ENCODE results near the gene TMEM43.

Gene TMEM43

DNA sequence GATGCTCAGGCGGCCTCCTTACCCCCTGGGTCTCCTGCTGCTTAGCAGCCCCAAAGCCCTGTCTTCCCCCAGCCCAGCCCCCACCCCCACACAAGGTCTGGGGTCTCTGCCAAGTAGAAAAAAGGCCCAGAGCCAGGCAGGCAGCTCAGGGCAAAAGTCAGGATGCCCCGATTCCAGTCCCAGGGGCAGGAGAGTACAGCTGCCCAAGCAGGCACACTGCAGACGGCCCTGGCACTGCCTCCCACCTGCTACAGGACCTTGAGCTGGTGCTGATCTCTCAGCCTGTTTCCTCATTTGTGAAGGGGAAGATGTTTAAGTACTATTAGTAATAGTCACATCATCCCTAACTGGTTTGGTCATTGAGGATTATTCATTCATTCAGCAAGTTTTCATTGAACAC, 12.6 kb downstream of the TMEM43 start:
- no peak for DNase-seq (ENCODE audit: low spot score)
- Mint-ChIP-seq H3K4me1 (ENCODE audit: low read depth) (peaks cover 9% of the 10 kb centered on the region), H3K4me3 (no peak overlapping the region), H3K9me3 (no peaks in the 10 kb centered on the region), H3K36me3 (ENCODE audit: low read depth) (peaks cover 47% of the 10 kb centered on the region), H3K27me3 (ENCODE audit: low read depth) (no peaks in the 10 kb centered on the region), H3K27ac (no peak overlapping the region)

DNA sequence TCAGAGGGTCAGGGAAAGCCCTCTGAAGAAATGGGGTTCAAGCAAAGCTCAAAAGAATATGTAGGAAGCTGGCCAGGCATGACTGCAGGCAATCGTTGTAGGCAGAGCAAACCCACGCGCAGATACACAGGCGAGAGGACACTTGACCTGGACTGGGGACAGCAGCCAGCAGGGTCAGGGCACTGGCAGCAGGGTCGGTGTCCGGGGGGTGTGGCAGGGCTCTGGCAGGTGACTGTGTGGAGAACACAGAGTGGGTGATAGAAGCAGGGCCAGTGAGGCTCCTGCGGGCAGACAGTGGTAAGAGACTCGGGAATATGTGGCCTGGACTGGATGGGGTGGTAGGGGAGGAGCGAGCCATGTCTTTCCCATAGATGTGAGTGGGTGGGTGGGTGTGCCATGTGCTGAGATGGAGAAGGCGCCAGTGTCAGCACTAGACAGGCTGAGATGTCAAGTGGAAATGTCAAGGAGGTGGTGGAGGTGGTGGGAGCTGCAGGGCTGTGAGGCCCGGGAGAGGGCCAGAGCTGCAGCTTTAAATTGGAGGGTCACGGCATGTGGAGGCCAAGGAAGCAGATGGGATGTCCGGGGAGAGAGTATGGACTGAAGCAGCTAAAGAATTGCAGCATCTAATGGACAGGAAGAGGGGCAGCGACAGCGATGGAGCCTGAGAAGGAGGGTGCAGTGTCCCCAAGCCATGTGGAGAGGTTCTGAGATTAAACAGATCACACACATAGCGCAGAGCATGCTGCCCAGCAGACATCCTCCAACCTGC, 13.4 kb downstream of the TMEM43 start:
- peaks cover 17% of the 10 kb centered on the region for H3K4me1 Mint-ChIP-seq (ENCODE audit: low read depth)
- peaks cover 47% of the 10 kb centered on the region for H3K36me3 Mint-ChIP-seq (ENCODE audit: low read depth)
- H3K27ac Mint-ChIP-seq, result peak overlapping the region; percentile 65
- H3K27me3 Mint-ChIP-seq (ENCODE audit: low read depth), result no peaks in the 10 kb centered on the region
- DNase-seq (ENCODE audit: low spot score), result no peak
- no peak overlapping the region for H3K4me3 Mint-ChIP-seq
- H3K9me3 Mint-ChIP-seq, result no peaks in the 10 kb centered on the region

DNA sequence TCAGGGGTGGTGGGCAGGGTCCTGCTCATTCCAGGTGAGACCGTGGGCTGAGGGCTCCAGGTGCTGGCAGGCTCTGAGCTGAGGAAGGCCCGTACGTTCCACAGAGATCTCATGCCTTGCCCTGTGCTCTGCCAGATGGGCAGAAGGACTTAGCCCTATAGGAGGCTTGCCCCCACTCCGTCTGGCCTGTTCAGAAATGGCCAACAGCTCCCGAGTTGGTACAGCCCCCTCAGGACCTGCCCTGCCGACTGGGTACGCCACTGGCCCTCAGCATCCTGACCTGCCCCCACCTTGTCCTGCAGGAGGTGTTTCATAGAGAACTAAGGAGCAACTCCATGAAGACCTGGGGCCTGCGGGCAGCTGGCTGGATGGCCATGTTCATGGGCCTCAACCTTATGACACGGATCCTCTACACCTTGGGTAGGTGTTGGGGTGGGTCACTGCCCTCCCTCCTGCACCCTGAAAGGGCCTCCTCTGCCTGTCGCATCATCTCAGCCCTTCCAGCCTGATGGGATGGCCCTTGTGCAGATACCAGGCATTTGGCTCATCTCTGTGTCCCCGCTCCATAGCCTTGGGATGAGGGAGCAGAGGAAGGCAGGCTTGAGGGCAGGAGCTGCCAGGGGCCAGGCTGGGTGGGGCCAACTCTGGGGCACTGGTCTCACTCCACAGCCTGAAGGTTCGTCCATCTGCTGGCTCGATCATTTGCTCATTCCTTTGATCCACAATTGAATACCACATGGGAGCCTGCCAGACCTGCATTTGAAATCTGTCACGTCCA, 14.2 kb downstream of the TMEM43 start:
- Mint-ChIP-seq H3K4me3 (no peak overlapping the region), H3K27ac (peak overlapping the region; percentile 21), H3K36me3 (ENCODE audit: low read depth) (peaks cover 41% of the 10 kb centered on the region), H3K9me3 (no peaks in the 10 kb centered on the region), H3K27me3 (ENCODE audit: low read depth) (no peaks in the 10 kb centered on the region), H3K4me1 (ENCODE audit: low read depth) (peaks cover 20% of the 10 kb centered on the region)
- DNase-seq (ENCODE audit: low spot score), result no peak

DNA sequence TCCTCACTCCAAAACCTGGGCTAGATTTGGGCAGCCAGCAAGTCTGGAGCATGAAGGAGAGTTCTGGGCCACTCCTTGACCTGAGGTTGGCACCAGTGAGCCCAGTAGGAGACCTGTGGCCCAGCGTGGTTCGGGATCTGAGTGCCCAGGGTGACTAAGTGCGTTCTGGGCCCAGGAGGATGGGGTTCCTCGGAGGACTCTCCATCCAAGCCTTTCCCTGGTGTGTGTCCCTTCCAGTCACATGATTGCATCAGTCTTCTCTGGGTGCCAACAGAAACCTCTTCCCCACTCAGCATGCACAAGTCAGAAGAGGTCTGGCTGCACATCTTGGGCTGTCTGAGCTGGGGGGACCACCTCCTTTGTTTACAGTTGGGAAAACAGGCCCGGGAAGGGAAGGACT, 14.9 kb downstream of the TMEM43 start:
- H3K4me3 Mint-ChIP-seq, result no peak overlapping the region
- peak overlapping the region; percentile 21 for H3K27ac Mint-ChIP-seq
- H3K9me3 Mint-ChIP-seq, result no peaks in the 10 kb centered on the region
- H3K4me1 Mint-ChIP-seq (ENCODE audit: low read depth), result peaks cover 26% of the 10 kb centered on the region
- H3K27me3 Mint-ChIP-seq (ENCODE audit: low read depth), result no peaks in the 10 kb centered on the region
- no peak for DNase-seq (ENCODE audit: low spot score)
- H3K36me3 Mint-ChIP-seq (ENCODE audit: low read depth), result peaks cover 41% of the 10 kb centered on the region

DNA sequence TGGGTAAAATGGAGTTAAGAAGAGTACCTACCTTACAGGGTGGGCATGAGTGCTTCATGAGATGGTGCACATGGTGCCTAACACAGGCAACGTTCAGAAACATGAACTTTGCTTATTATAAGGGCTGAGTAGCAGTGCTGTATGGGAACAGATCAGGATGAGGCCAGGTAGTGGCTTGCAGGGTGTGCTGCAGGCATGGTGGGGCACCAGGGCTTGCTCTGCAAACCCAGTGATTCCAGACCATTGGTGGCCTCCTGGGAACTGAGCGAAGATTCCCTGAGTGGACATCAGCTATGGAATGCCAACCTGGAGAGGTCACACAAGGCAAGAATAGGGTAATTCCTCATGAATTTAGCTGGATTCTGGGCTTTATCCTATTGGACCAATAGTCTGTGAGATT, 15.8 kb downstream of the TMEM43 start:
- Mint-ChIP-seq H3K27me3 (ENCODE audit: low read depth) (no peaks in the 10 kb centered on the region), H3K9me3 (no peaks in the 10 kb centered on the region), H3K27ac (no peak overlapping the region), H3K4me3 (no peak overlapping the region), H3K4me1 (ENCODE audit: low read depth) (peaks cover 30% of the 10 kb centered on the region), H3K36me3 (ENCODE audit: low read depth) (peaks cover 45% of the 10 kb centered on the region)
- no peak for DNase-seq (ENCODE audit: low spot score)

DNA sequence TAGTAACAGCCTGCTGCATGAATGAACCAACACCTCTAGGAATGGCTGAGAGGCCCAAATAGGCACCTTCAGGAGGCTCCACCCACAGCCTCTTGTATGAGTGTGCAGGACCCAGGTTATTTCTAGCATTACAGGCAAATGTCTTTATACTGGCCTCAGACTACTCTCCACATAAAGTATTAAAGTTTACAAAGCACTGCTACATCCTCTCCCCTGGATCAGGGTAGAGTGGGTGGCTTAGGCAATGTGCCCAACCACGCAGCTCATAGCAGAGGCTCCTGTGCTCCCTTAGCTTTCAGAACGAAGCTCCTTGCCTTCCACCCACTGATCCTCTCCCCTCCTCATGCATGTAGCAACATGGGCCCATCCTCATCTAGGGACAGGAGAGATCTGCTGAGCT, 16.3 kb downstream of the TMEM43 start:
- no peak for DNase-seq (ENCODE audit: low spot score)
- Mint-ChIP-seq H3K36me3 (ENCODE audit: low read depth) (peaks cover 42% of the 10 kb centered on the region), H3K4me1 (ENCODE audit: low read depth) (peaks cover 32% of the 10 kb centered on the region), H3K9me3 (no peaks in the 10 kb centered on the region), H3K4me3 (no peak overlapping the region), H3K27me3 (ENCODE audit: low read depth) (no peaks in the 10 kb centered on the region), H3K27ac (peak overlapping the region; percentile 77)

DNA sequence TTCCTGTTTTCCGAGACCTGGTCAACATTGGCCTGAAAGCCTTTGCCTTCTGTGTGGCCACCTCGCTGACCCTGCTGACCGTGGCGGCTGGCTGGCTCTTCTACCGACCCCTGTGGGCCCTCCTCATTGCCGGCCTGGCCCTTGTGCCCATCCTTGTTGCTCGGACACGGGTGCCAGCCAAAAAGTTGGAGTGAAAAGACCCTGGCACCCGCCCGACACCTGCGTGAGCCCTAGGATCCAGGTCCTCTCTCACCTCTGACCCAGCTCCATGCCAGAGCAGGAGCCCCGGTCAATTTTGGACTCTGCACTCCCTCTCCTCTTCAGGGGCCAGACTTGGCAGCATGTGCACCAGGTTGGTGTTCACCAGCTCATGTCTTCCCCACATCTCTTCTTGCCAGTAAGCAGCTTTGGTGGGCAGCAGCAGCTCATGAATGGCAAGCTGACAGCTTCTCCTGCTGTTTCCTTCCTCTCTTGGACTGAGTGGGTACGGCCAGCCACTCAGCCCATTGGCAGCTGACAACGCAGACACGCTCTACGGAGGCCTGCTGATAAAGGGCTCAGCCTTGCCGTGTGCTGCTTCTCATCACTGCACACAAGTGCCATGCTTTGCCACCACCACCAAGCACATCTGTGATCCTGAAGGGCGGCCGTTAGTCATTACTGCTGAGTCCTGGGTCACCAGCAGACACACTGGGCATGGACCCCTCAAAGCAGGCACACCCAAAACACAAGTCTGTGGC, 16.9 kb downstream of the TMEM43 start:
- Mint-ChIP-seq H3K9me3 (no peaks in the 10 kb centered on the region), H3K36me3 (ENCODE audit: low read depth) (peaks cover 41% of the 10 kb centered on the region), H3K4me1 (ENCODE audit: low read depth) (peaks cover 32% of the 10 kb centered on the region), H3K27ac (peak overlapping the region; percentile 96), H3K4me3 (peak overlapping the region; percentile 67), H3K27me3 (ENCODE audit: low read depth) (no peaks in the 10 kb centered on the region)
- DNase-seq (ENCODE audit: low spot score), result no peak

DNA sequence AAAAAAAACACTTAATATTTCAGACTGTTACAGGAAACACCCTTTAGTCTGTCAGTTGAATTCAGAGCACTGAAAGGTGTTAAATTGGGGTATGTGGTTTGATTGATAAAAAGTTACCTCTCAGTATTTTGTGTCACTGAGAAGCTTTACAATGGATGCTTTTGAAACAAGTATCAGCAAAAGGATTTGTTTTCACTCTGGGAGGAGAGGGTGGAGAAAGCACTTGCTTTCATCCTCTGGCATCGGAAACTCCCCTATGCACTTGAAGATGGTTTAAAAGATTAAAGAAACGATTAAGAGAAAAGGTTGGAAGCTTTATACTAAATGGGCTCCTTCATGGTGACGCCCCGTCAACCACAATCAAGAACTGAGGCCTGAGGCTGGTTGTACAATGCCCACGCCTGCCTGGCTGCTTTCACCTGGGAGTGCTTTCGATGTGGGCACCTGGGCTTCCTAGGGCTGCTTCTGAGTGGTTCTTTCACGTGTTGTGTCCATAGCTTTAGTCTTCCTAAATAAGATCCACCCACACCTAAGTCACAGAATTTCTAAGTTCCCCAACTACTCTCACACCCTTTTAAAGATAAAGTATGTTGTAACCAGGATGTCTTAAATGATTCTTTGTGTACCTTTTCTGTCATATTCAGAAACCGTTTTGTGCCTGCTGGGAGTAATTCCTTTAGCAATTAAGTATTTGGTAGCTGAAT, 17.9 kb downstream of the TMEM43 start:
- H3K36me3 Mint-ChIP-seq (ENCODE audit: low read depth), result peaks cover 44% of the 10 kb centered on the region
- peak overlapping the region; percentile 96 for H3K27ac Mint-ChIP-seq
- H3K9me3 Mint-ChIP-seq, result no peaks in the 10 kb centered on the region
- H3K4me1 Mint-ChIP-seq (ENCODE audit: low read depth), result peaks cover 32% of the 10 kb centered on the region
- H3K4me3 Mint-ChIP-seq, result peak overlapping the region; percentile 67
- H3K27me3 Mint-ChIP-seq (ENCODE audit: low read depth), result no peaks in the 10 kb centered on the region
- peak; percentile 52 for DNase-seq (ENCODE audit: low spot score)

DNA sequence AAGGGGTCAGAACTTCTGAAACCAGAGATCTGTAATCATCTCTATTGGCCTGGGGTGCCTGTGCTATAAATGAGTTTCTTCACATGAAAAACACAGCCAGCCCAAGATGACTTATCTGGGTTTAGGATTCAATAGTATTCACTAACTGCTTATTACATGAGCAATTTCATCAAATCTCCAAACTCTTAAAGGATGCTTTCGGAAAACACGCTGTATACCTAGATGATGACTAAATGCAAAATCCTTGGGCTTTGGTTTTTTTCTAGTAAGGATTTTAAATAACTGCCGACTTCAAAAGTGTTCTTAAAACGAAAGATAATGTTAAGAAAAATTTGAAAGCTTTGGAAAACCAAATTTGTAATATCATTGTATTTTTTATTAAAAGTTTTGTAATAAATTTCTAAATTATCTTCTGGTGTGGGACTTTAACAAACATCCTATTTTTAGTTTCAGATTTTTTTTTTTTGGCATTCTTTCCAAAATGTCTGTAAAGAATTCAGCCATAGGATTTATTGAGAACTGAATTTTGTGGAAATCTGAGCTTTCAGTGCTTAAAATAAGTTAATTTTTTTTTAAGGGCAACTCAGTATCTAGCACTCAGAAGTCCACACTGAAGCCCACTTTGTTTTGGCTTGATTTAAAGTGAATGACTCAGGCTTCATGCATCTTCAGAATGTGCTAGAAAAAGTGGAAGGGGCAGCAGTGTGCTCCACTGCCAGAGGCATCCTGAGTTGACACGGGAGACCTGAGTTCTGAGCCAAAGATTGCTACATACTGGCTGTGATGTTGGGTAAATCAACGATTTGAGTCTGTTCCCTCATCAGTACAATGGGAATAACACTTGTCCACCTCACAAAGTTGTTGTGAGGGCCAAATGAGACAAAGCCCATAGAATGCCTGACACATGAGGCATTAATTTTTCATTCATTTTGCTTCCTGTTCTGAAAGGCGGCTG, 18.7 kb downstream of the TMEM43 start:
- Mint-ChIP-seq H3K4me1 (ENCODE audit: low read depth) (peaks cover 32% of the 10 kb centered on the region), H3K27me3 (ENCODE audit: low read depth) (no peaks in the 10 kb centered on the region), H3K4me3 (peak overlapping the region; percentile 67), H3K36me3 (ENCODE audit: low read depth) (peaks cover 42% of the 10 kb centered on the region), H3K27ac (peak overlapping the region; percentile 96), H3K9me3 (no peaks in the 10 kb centered on the region)
- no peak for DNase-seq (ENCODE audit: low spot score)

DNA sequence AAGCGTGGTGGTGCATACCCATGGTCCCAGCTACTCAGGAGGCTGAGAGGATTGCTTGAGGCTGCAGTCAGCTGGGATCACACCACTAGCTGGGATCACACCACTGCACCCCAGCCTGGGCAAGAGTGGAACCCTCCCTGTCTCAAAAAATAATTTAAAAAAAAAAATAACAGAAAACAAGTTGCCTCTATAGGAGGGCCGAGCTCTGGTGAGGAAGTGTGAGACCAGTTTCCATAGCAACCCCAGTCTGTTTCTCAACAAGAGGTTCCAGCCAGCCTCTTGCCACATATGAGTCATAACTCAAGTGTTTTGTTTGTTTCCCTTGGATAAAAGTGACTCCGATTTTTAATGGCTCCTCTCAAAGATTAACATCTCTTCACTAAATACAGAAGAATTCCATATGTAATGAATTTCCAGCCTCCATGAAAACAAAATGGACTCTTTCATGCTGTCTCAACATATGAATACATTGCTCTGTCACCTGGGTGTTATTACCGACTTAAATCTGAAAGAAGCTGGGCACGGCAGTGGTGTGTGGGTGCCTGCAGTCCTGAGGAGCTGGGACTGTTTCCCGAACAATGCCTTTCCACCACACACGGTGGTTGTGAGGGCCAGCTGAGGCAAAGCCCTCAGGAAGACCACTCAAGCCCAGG, 19.7 kb downstream of the TMEM43 start:
- H3K36me3 Mint-ChIP-seq (ENCODE audit: low read depth), result peaks cover 41% of the 10 kb centered on the region
- H3K9me3 Mint-ChIP-seq, result no peaks in the 10 kb centered on the region
- H3K4me3 Mint-ChIP-seq, result peak overlapping the region; percentile 66
- H3K27ac Mint-ChIP-seq, result peak overlapping the region; percentile 96
- no peaks in the 10 kb centered on the region for H3K27me3 Mint-ChIP-seq (ENCODE audit: low read depth)
- DNase-seq (ENCODE audit: low spot score), result peak; percentile 70
- H3K4me1 Mint-ChIP-seq (ENCODE audit: low read depth), result peaks cover 32% of the 10 kb centered on the region

DNA sequence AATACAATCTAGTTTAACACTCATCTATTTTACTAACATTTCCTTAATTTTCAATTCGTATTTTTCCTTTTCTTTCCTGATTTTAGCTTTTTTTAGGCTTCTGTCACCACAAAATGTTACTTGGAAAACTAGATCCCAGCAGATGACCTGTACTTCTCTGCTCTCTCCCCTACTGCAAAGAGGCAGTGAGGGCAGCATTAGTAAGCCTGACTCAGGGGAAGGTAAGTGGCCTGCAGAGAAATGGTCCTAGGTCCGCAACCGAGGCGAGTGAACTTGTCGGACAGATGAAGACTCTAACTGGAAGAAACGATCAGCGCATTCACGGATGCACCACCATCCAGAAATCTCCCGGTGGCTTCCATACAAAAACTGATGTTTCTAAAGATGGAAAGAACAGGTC, 20.4 kb downstream of the TMEM43 start:
- Mint-ChIP-seq H3K9me3 (no peaks in the 10 kb centered on the region), H3K4me1 (ENCODE audit: low read depth) (peaks cover 32% of the 10 kb centered on the region), H3K27ac (peak overlapping the region; percentile 96), H3K36me3 (ENCODE audit: low read depth) (peaks cover 38% of the 10 kb centered on the region), H3K4me3 (peak overlapping the region; percentile 28), H3K27me3 (ENCODE audit: low read depth) (no peaks in the 10 kb centered on the region)
- no peak for DNase-seq (ENCODE audit: low spot score)

DNA sequence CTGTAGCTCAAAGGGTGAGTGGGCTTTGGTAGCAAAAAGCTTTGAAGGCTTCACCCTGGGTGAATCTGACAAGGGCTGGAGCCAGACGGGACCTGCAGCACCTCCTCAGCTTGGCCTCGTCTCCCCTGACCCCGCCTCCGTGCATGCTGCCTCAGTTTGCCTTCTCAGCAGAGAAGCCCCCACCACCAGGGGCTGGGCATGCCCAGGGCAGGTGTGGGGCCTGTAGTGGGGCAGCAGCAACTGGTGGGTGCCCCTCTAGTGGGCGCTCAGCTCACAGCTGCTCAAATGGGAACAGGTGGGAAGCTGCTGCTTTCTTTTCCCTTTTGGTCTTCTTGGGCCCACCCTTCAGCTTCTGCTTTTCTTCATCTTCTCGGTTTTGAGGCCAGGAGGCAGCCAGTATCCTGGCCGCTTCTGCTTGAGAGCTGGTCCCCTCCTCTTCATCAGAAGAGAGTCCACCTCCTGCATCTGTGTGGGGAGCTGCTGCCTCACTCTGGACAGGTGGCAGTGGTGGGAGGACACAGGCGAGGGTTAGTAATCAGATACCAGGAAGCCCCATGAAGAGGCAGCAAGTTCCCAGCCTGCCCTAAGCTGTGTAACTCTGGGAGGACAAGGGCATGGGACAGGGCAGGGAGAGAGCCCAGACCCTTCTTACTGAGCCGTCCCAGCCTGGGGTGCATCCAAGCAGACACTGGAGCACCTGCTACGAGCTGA, 21.0 kb downstream of the TMEM43 start:
- peak overlapping the region; percentile 96 for H3K27ac Mint-ChIP-seq
- H3K36me3 Mint-ChIP-seq (ENCODE audit: low read depth), result peaks cover 38% of the 10 kb centered on the region
- H3K4me1 Mint-ChIP-seq (ENCODE audit: low read depth), result peaks cover 32% of the 10 kb centered on the region
- no peak overlapping the region for H3K4me3 Mint-ChIP-seq
- no peak for DNase-seq (ENCODE audit: low spot score)
- H3K9me3 Mint-ChIP-seq, result no peaks in the 10 kb centered on the region
- no peaks in the 10 kb centered on the region for H3K27me3 Mint-ChIP-seq (ENCODE audit: low read depth)
